Measurements from ENCODE around the gene MN1. TPM values are rescaled to one million over a fixed set of nuclear protein-coding genes. Genes with fewer than 3 reads are reported as not detected.

Gene MN1
- total and polyA plus RNA-seq, 2 donors (not counting 1 experiment from before 2014, with no cell fraction given): 2.8 to 7.4 TPM

- Histone ChIP-seq H3K4me1 (ENCODE audit: control insufficient read depth, extremely low read depth, insufficient read depth, low read length) (peaks cover 2% of the 10 kb centered on the region), H3K9ac (ENCODE audit: insufficient read depth, low read length) (no peak overlapping the region), H3K4me2 (ENCODE audit: extremely low read depth, insufficient read depth, low read length) (no peak overlapping the region), H3K27ac (ENCODE audit: insufficient read depth, low read length) (no peak overlapping the region), H3K27me3 (ENCODE audit: control insufficient read depth, insufficient read depth, low read length) (peaks cover 3% of the 10 kb centered on the region), H3K9me3 (ENCODE audit: control insufficient read depth, insufficient read depth, low read depth, low read length) (no peaks in the 10 kb centered on the region), H3K36me3 (ENCODE audit: control insufficient read depth, insufficient read depth, low read length) (no peaks in the 10 kb centered on the region), H3K4me3 (replicated peaks in 1 of 4; ENCODE audit: control extremely low read depth in 1 of 4, insufficient read depth in 1 of 4, low read depth in 3 of 4, low read length in 4 of 4) (no peak overlapping the region), H4K20me1 (ENCODE audit: control insufficient read depth, extremely low read depth, insufficient read depth, low read length) (no peaks in the 10 kb centered on the region), H2AFZ (ENCODE audit: low read length) (no peak overlapping the region), H3K79me2 (ENCODE audit: control insufficient read depth, insufficient read depth, low read length) (no peaks in the 10 kb centered on the region)
- TF ChIP-seq EZH2 (IDR thresholded peaks at IDR 0.05; ENCODE audit: low read length, missing control alignments) (no peak), CTCF (conservative IDR thresholded peaks at IDR 0.05 in 1 of 2, IDR thresholded peaks at IDR 0.05 in 1 of 2; ENCODE audit: low read depth in 1 of 2, low read length in 2 of 2) (no peak)
- DNase-seq (ENCODE audit: low read depth in 2 of 2): no peak
Measured at GRCh38 chr22:27713461-27713860, 88.1 kb downstream of the MN1 start.

GRCh38 chr22:27711756-27712155, 89.8 kb downstream of the MN1 start:
- Histone ChIP-seq H4K20me1 (ENCODE audit: control insufficient read depth, extremely low read depth, insufficient read depth, low read length) (no peaks in the 10 kb centered on the region), H3K4me3 (replicated peaks in 1 of 4; ENCODE audit: control extremely low read depth in 1 of 4, insufficient read depth in 1 of 4, low read depth in 3 of 4, low read length in 4 of 4) (no peak overlapping the region), H3K4me2 (ENCODE audit: extremely low read depth, insufficient read depth, low read length) (no peak overlapping the region), H3K36me3 (ENCODE audit: control insufficient read depth, insufficient read depth, low read length) (no peaks in the 10 kb centered on the region), H3K9me3 (ENCODE audit: control insufficient read depth, insufficient read depth, low read depth, low read length) (no peaks in the 10 kb centered on the region), H3K9ac (ENCODE audit: insufficient read depth, low read length) (no peak overlapping the region), H3K79me2 (ENCODE audit: control insufficient read depth, insufficient read depth, low read length) (no peaks in the 10 kb centered on the region), H3K27ac (ENCODE audit: insufficient read depth, low read length) (no peak overlapping the region), H2AFZ (ENCODE audit: low read length) (no peak overlapping the region), H3K27me3 (ENCODE audit: control insufficient read depth, insufficient read depth, low read length) (peaks cover 5% of the 10 kb centered on the region), H3K4me1 (ENCODE audit: control insufficient read depth, extremely low read depth, insufficient read depth, low read length) (no peaks in the 10 kb centered on the region)
- no peak for DNase-seq (ENCODE audit: low read depth in 2 of 2)
- TF ChIP-seq CTCF (conservative IDR thresholded peaks at IDR 0.05 in 1 of 2, IDR thresholded peaks at IDR 0.05 in 1 of 2; ENCODE audit: low read depth in 1 of 2, low read length in 2 of 2): no peak
- no peak for TF ChIP-seq EZH2 (IDR thresholded peaks at IDR 0.05; ENCODE audit: low read length, missing control alignments)

GRCh38 chr22:27711012-27711411, 90.5 kb downstream of the MN1 start:
- H3K36me3 ChIP-seq (ENCODE audit: control insufficient read depth, insufficient read depth, low read length): no peaks in the 10 kb centered on the region
- no peak for DNase-seq (ENCODE audit: low read depth in 2 of 2)
- H4K20me1 ChIP-seq (ENCODE audit: control insufficient read depth, extremely low read depth, insufficient read depth, low read length): no peaks in the 10 kb centered on the region
- H3K4me3 ChIP-seq (replicated peaks in 1 of 4; ENCODE audit: control extremely low read depth in 1 of 4, insufficient read depth in 1 of 4, low read depth in 3 of 4, low read length in 4 of 4): no peak overlapping the region
- no peaks in the 10 kb centered on the region for H3K4me1 ChIP-seq (ENCODE audit: control insufficient read depth, extremely low read depth, insufficient read depth, low read length)
- no peaks in the 10 kb centered on the region for H3K9me3 ChIP-seq (ENCODE audit: control insufficient read depth, insufficient read depth, low read depth, low read length)
- no peak overlapping the region for H3K27ac ChIP-seq (ENCODE audit: insufficient read depth, low read length)
- no peak overlapping the region for H3K9ac ChIP-seq (ENCODE audit: insufficient read depth, low read length)
- TF ChIP-seq CTCF (conservative IDR thresholded peaks at IDR 0.05 in 1 of 2, IDR thresholded peaks at IDR 0.05 in 1 of 2; ENCODE audit: low read depth in 1 of 2, low read length in 2 of 2): no peak
- TF ChIP-seq EZH2 (IDR thresholded peaks at IDR 0.05; ENCODE audit: low read length, missing control alignments): no peak
- peaks cover 7% of the 10 kb centered on the region for H3K27me3 ChIP-seq (ENCODE audit: control insufficient read depth, insufficient read depth, low read length)
- no peaks in the 10 kb centered on the region for H3K79me2 ChIP-seq (ENCODE audit: control insufficient read depth, insufficient read depth, low read length)
- H3K4me2 ChIP-seq (ENCODE audit: extremely low read depth, insufficient read depth, low read length): no peak overlapping the region
- no peak overlapping the region for H2AFZ ChIP-seq (ENCODE audit: low read length)
